CD4-positive, alpha-beta T cell (primary cell): ENCODE results near the gene TECPR1. TPM values are rescaled to one million over a fixed set of nuclear protein-coding genes. Genes with fewer than 3 reads are reported as not detected.

Experiments
- ATAC-seq: fragments of 200-7000 bp; cut with Tn5 transposase; one replicate; pipeline ENCODE4 v1.10.0; 2022; ENCODE audit warnings: mild to moderate bottlenecking; ENCODE audit not compliant: poor library complexity
- CTCF ChIA-PET: fragments of 350-600 bp; sonication (Branson Sonifier 250); formaldehyde crosslinking; loops from one replicate; lab custom pipeline; 2021; ENCODE audit warnings: antibody characterized with exemption, inconsistent platforms; lab: Charles Lee
- POLR2A ChIA-PET: fragments of 350-600 bp; sonication (Branson Sonifier 250); formaldehyde crosslinking; loops from one replicate; lab custom pipeline; 2021; ENCODE audit warnings: antibody characterized with exemption, inconsistent platforms; lab: Charles Lee
- DNase-seq, 14 experiments: peaks; one replicate each; pipeline ENCODE4 v3.0.0-alpha.2; 2013 to 2020; ENCODE audit warnings: mixed read lengths in 2 of 14
- H3K27ac ChIP-seq, 2 donors: one replicate each; pipeline versions ENCODE4 v1.5.1 to v1.7.0; 2013; ENCODE audit warnings: low read length in 2 of 2, low read depth in 1 of 2, mild to moderate bottlenecking in 1 of 2
- H3K27me3 ChIP-seq, 2 experiments: 1 replicate in 1 of 2; 2 replicates in 1 of 2; pipeline versions ENCODE4 v1.6.1 to v1.7.0; 2013; ENCODE audit warnings: low read length in 2 of 2, control low read depth in 1 of 2, mild to moderate bottlenecking in 1 of 2, moderate library complexity in 1 of 2; ENCODE audit not compliant: insufficient read depth in 2 of 2, control insufficient read depth in 1 of 2
- H3K36me3 ChIP-seq: one replicate; pipeline ENCODE4 v1.6.1; 2013; ENCODE audit warnings: low read length, control low read depth; ENCODE audit not compliant: insufficient read depth
- H3K4me1 ChIP-seq: one replicate; pipeline ENCODE4 v1.6.1; 2013; ENCODE audit warnings: low read length, control low read depth; ENCODE audit not compliant: insufficient read depth
- H3K4me3 ChIP-seq: one replicate; pipeline ENCODE4 v1.5.1; 2013; ENCODE audit warnings: mild to moderate bottlenecking, low read length, moderate library complexity
- H3K9me3 ChIP-seq, 2 experiments: 1 replicate in 1 of 2; 2 replicates in 1 of 2; pipeline versions ENCODE4 v1.6.1 to v1.7.0; 2013; ENCODE audit warnings: low read length in 2 of 2, mild to moderate bottlenecking in 2 of 2, control low read depth in 1 of 2, moderate library complexity in 1 of 2; ENCODE audit not compliant: control insufficient read depth in 1 of 2, insufficient read depth in 1 of 2
- H3K27ac Mint-ChIP-seq: one replicate; pipeline ENCODE4 v1.8.0; 2020; ENCODE audit warnings: mixed read lengths
- H3K27me3 Mint-ChIP-seq: one replicate; pipeline ENCODE4 v1.8.0; 2021; ENCODE audit warnings: mixed read lengths
- H3K36me3 Mint-ChIP-seq: one replicate; pipeline ENCODE4 v1.8.0; 2021; ENCODE audit warnings: low read depth, mixed read lengths
- H3K4me1 Mint-ChIP-seq: one replicate; pipeline ENCODE4 v1.8.0; 2021; ENCODE audit warnings: low read depth, mixed read lengths
- H3K4me3 Mint-ChIP-seq: one replicate; pipeline ENCODE4 v1.8.0; 2020; ENCODE audit warnings: mild to moderate bottlenecking, mixed read lengths
- H3K9me3 Mint-ChIP-seq: one replicate; pipeline ENCODE4 v1.8.0; 2020; ENCODE audit warnings: mixed read lengths
- intact Hi-C, 2 experiments: fragments of 100-400 bp; cut with DNase I in 1 of 2; cut with micrococcal nuclease in 1 of 2; formaldehyde crosslinking; loops; one replicate each; pipeline versions ENCODE4 v1.15.1 to v1.9.0; 2023 to 2025; cut with DNase I, micrococcal nuclease
- total RNA-seq, 174 experiments: library from RNA in 2 of 174; stranded (reverse) in 2 of 174; gene quantifications; one replicate each; pipeline ENCODE4 v1.2.3 and lab custom pipeline; 2021 to 2026
- TF ChIP-seq, protein P1 (sequence below): fragments of 200-600 bp; IDR thresholded peaks from one replicate; pipeline ENCODE4 v1.8.0; 2022; ENCODE audit warnings: antibody characterized with exemption, mild to moderate bottlenecking

Gene TECPR1
- total RNA-seq, 2 experiments from 2014 or later = 85.9 to 90.4 TPM

GRCh38 chr7:98240961-98241673, 10.9 kb downstream of the TECPR1 start:
- Mint-ChIP-seq H3K9me3 (no peaks in the 10 kb centered on the region), H3K27me3 (no peaks in the 10 kb centered on the region), H3K36me3 (peaks cover 76% of the 10 kb centered on the region), H3K4me3 (no peak overlapping the region), H3K4me1 (peaks cover 5% of the 10 kb centered on the region), H3K27ac (peak overlapping the region; percentile 39)
- ATAC-seq = peak; percentile 49
- Histone ChIP-seq H3K4me3 (no peak overlapping the region), H3K27me3 (no peaks in the 10 kb centered on the region), H3K36me3 (peaks cover 83% of the 10 kb centered on the region), H3K4me1 (peaks cover 19% of the 10 kb centered on the region), H3K9me3 (no peaks in the 10 kb centered on the region), H3K27ac (no peak overlapping the region)
- intact Hi-C loops = no loop called here
- peak in 8 of 14 experiments; percentile 7 to 46 (median 11) for DNase-seq
- ChIA-PET CTCF (no interaction called here), POLR2A (interaction anchor here (2.1 kb wide), 1 partner anchor 10 kb away, joined by 6 read pairs; no protein-coding TSS in a partner anchor)
- TF ChIP-seq, protein P1, sequence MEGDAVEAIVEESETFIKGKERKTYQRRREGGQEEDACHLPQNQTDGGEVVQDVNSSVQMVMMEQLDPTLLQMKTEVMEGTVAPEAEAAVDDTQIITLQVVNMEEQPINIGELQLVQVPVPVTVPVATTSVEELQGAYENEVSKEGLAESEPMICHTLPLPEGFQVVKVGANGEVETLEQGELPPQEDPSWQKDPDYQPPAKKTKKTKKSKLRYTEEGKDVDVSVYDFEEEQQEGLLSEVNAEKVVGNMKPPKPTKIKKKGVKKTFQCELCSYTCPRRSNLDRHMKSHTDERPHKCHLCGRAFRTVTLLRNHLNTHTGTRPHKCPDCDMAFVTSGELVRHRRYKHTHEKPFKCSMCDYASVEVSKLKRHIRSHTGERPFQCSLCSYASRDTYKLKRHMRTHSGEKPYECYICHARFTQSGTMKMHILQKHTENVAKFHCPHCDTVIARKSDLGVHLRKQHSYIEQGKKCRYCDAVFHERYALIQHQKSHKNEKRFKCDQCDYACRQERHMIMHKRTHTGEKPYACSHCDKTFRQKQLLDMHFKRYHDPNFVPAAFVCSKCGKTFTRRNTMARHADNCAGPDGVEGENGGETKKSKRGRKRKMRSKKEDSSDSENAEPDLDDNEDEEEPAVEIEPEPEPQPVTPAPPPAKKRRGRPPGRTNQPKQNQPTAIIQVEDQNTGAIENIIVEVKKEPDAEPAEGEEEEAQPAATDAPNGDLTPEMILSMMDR = peak; percentile 61

DNA sequence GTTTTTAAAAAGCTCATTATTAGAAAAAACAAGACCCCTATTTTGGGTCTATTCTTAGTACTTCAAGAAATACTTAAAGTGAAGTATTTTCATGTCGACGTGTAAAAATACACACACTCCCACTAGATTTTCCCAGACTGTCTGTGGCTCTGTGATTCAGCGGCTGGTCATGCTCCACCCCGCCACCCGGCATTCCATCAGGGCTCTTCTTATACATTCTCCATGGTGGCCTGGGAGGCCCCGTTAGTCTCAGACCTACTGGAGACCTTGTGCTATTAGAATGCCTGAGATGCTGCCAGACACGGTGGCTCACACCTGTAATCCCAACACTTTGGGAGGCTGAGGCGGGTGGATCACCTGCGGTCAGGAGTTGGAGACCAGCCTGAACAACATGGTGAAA, 13.1 kb downstream of the TECPR1 start:
- H3K27ac ChIP-seq = no peak overlapping the region
- H3K27ac Mint-ChIP-seq = no peak overlapping the region
- ChIA-PET POLR2A (interaction anchor here (2.1 kb wide), 1 partner anchor 12 kb away, joined by 6 read pairs; no protein-coding TSS in a partner anchor), CTCF (no interaction called here)
- DNase-seq (no peak), ATAC-seq (no peak)
- peaks cover 67% of the 10 kb centered on the region for H3K36me3 ChIP-seq
- no peaks in the 10 kb centered on the region for H3K4me1 Mint-ChIP-seq
- TF ChIP-seq, protein P1 = no peak
- peaks cover 3% of the 10 kb centered on the region for H3K4me1 ChIP-seq
- no peaks in the 10 kb centered on the region for H3K9me3 Mint-ChIP-seq
- H3K9me3 ChIP-seq = no peaks in the 10 kb centered on the region
- H3K4me3 Mint-ChIP-seq = no peak overlapping the region
- intact Hi-C loops = no loop called here
- peaks cover 69% of the 10 kb centered on the region for H3K36me3 Mint-ChIP-seq
- no peak overlapping the region for H3K4me3 ChIP-seq
- H3K27me3 ChIP-seq = no peaks in the 10 kb centered on the region
- H3K27me3 Mint-ChIP-seq = no peaks in the 10 kb centered on the region

- POLR2A ChIA-PET = no interaction called here
- no peaks in the 10 kb centered on the region for H3K27me3 ChIP-seq
- DNase-seq (no peak), ATAC-seq (no peak)
- H3K36me3 ChIP-seq = peaks cover 68% of the 10 kb centered on the region
- peaks cover 2% of the 10 kb centered on the region for H3K4me1 ChIP-seq
- H3K4me3 Mint-ChIP-seq = no peak overlapping the region
- CTCF ChIA-PET = no interaction called here
- intact Hi-C loops = no loop called here
- H3K27me3 Mint-ChIP-seq = no peaks in the 10 kb centered on the region
- TF ChIP-seq, protein P1 = no peak
- no peaks in the 10 kb centered on the region for H3K4me1 Mint-ChIP-seq
- no peaks in the 10 kb centered on the region for H3K9me3 ChIP-seq
- no peak overlapping the region for H3K4me3 ChIP-seq
- H3K36me3 Mint-ChIP-seq = peaks cover 67% of the 10 kb centered on the region
- no peak overlapping the region for H3K27ac Mint-ChIP-seq
- H3K27ac ChIP-seq = no peak overlapping the region
- H3K9me3 Mint-ChIP-seq = no peaks in the 10 kb centered on the region
These were observed 14.0 kb downstream of the TECPR1 start for GRCh38 chr7:98238076-98238475.
